Esophagus muscularis mucosa (tissue), 4 donors: ENCODE data around the gene SLC28A1.

Experiments
- CTCF ChIP-seq, 3 experiments: fragments of 200-600 bp in 2 of 3; fragments of 450-650 bp in 1 of 3; sonication (generic) in 2 of 3; IDR thresholded peaks; one replicate each; pipeline ENCODE4 v1.5.1; 2017 to 2019; ENCODE audit warnings: antibody characterized with exemption in 3 of 3, mild to moderate bottlenecking in 2 of 3, moderate library complexity in 1 of 3
- EP300 ChIP-seq: sonication (generic); formaldehyde crosslinking; IDR thresholded peaks from one replicate; pipeline ENCODE4 v1.6.1; 2017; ENCODE audit warnings: antibody characterized with exemption
- POLR2A ChIP-seq: fragments of 450-650 bp; IDR thresholded peaks from one replicate; pipeline ENCODE4 v1.6.1; 2017; ENCODE audit warnings: antibody characterized with exemption, moderate library complexity, mild to moderate bottlenecking, low read depth
- POLR2AphosphoS5 ChIP-seq, 2 donors: sonication (generic); formaldehyde crosslinking; IDR thresholded peaks; one replicate each; pipeline ENCODE4 v1.6.1; 2017; ENCODE audit warnings: antibody characterized with exemption in 2 of 2

GRCh38 chr15:84889313-84889990 lies 5.0 kb downstream of the SLC28A1 start:
- TF ChIP-seq POLR2AphosphoS5 (IDR thresholded peaks at IDR 0.05), result no peak
- TF ChIP-seq CTCF (IDR thresholded peaks at IDR 0.05), result no peak
- TF ChIP-seq POLR2A, result no peak
- no peak for TF ChIP-seq EP300
